ENCODE results near the gene ANKRD11. TPM values are rescaled to one million over a fixed set of nuclear protein-coding genes. Genes with fewer than 3 reads are reported as not detected.
A peak's percentile ranks its signal among the peaks of the same experiment; 100 is the strongest.
"Not testable (repeated sequence)": the region's sequence is repeated elsewhere in the genome, so short reads cannot be mapped to it uniquely, and the experiment has no call there.

The ANKRD11 gene
- total RNA-seq, 1 donor from 2014 or later = 178 TPM

DNA sequence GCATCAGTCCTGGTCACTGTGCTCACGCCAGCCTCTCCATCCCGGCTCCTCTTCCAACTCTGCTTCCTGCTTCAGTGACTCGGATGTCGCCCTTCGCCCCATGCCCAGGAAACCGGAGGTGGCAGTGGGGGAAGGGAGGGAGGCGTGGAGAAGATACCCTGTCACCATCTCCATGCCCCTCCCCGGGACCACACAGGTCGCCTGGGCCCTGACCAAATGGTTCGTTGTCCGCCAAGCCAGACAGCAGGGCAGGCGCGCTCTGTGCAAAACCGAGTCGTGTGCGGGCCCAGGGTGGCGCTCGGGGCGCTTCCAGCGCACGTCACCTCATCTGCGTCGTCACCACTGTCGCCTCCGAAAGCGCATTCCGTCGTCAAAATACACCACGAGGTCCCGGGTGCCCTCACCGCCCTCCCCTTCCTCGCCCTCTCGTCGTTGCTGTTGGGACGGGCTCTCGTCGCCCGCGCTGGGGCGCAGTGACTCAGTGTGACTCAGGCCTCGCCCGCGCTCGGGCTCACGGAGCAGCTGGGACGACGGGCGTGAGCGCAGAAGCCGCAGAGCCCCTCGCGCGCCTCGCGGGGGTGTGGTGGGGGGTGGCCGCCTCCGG lies 233.6 kb downstream of the ANKRD11 start:
- TF ChIP-seq, protein P1, sequence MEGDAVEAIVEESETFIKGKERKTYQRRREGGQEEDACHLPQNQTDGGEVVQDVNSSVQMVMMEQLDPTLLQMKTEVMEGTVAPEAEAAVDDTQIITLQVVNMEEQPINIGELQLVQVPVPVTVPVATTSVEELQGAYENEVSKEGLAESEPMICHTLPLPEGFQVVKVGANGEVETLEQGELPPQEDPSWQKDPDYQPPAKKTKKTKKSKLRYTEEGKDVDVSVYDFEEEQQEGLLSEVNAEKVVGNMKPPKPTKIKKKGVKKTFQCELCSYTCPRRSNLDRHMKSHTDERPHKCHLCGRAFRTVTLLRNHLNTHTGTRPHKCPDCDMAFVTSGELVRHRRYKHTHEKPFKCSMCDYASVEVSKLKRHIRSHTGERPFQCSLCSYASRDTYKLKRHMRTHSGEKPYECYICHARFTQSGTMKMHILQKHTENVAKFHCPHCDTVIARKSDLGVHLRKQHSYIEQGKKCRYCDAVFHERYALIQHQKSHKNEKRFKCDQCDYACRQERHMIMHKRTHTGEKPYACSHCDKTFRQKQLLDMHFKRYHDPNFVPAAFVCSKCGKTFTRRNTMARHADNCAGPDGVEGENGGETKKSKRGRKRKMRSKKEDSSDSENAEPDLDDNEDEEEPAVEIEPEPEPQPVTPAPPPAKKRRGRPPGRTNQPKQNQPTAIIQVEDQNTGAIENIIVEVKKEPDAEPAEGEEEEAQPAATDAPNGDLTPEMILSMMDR (IDR thresholded peaks at IDR 0.05; ENCODE audit: unreplicated experiment) = no peak
- Mint-ChIP-seq H3K4me1 (ENCODE audit: low read depth) (no peaks in the 10 kb centered on the region), H3K36me3 (ENCODE audit: insufficient read depth) (peaks cover 4% of the 10 kb centered on the region), H3K27me3 (peaks cover 27% of the 10 kb centered on the region), H3K27ac (no peak overlapping the region), H3K4me3 (ENCODE audit: low read depth) (no peak overlapping the region), H3K9me3 (ENCODE audit: low read depth) (no peaks in the 10 kb centered on the region)
- DNase-seq (ENCODE audit: low spot score, unreplicated experiment) = no peak

DNA sequence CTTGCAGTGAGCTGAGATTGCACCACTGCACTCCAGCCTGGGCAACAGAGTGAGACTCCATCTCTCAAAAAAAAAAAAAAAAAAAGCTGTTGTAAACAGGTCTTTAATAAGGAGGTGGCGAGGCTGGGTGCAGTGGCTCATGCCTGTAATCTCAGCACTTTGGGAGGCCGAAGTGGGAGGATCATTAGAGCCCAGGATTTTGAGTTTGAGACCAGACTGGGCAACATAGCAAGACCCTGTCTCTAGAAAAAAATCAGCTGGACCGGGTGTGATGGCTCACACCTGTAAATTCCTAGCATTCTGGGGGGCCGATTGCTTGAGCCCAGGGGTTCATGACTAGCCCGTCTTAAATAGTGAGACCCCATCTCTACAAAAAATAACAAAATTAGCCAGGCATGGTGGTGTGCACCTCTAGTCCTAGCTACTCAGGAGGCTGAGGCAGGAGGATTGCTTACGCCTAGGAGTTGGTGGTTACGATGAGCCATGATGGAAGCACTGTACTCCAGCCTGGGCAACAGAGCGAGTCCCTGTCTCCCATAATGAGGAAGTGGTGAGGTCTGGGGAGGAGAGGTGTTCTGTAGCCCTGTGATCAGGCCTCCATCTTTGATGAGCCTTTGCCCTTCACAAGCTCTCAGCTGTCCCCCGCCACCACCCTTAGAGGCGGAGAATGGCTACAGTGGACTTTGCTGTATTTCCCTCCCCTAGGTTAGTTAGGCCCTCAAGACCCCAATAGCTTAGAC lies 236.6 kb downstream of the ANKRD11 start:
- TF ChIP-seq, protein P1 (IDR thresholded peaks at IDR 0.05; ENCODE audit: unreplicated experiment) = no peak
- H3K36me3 Mint-ChIP-seq (ENCODE audit: insufficient read depth) = peaks cover 6% of the 10 kb centered on the region
- no peak overlapping the region for H3K27ac Mint-ChIP-seq
- DNase-seq (ENCODE audit: low spot score, unreplicated experiment) = no peak
- H3K9me3 Mint-ChIP-seq (ENCODE audit: low read depth) = peaks cover 4% of the 10 kb centered on the region
- H3K4me1 Mint-ChIP-seq (ENCODE audit: low read depth) = no peaks in the 10 kb centered on the region
- no peak overlapping the region for H3K4me3 Mint-ChIP-seq (ENCODE audit: low read depth)
- H3K27me3 Mint-ChIP-seq = peaks cover 30% of the 10 kb centered on the region

DNA sequence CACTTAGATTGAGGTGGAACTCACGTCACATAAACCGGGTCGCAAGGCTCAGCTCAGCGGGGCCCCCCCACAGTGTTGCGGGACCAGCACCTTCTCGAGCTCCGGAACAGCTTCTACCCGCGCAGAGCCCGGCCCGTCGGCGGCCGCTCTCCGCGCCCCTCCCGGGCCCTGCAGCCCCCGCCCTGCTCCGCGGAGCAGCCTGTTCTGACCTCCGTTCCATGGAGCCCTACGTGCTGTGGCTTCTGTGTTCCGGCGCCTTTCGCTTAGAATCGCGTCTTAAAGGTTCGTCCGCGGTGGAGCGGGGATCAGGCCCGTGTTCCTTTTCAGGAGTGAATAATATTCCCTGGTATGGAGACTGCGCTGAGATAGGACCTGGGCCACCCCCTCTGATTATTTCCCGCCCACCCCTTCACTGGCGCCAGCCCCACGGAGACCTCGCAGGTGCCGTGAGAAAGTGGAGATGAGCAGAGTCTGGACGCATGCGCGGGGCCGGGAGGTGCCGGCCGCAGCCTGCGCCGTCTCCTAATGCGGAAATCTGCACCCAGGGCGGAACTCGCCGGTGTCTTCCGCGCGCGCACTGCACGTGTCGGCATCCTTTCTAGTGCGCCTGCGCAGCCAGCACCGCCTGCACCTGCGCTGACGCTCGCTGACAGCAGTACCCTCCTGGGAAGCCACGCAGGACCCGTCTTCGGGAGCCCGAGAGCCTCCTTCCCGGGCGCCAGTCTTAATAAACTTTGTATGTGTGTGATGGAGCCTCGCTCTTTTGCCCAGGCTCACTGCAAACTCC lies 242.0 kb downstream of the ANKRD11 start:
- peak overlapping the region; percentile 68 for H3K4me3 Mint-ChIP-seq (ENCODE audit: low read depth)
- no peaks in the 10 kb centered on the region for H3K4me1 Mint-ChIP-seq (ENCODE audit: low read depth)
- H3K27ac Mint-ChIP-seq = no peak overlapping the region
- H3K9me3 Mint-ChIP-seq (ENCODE audit: low read depth) = peaks cover 4% of the 10 kb centered on the region
- H3K36me3 Mint-ChIP-seq (ENCODE audit: insufficient read depth) = peaks cover 2% of the 10 kb centered on the region
- H3K27me3 Mint-ChIP-seq = peaks cover 3% of the 10 kb centered on the region
- TF ChIP-seq, protein P1 (IDR thresholded peaks at IDR 0.05; ENCODE audit: unreplicated experiment) = no peak
- DNase-seq (ENCODE audit: low spot score, unreplicated experiment) = no peak

DNA sequence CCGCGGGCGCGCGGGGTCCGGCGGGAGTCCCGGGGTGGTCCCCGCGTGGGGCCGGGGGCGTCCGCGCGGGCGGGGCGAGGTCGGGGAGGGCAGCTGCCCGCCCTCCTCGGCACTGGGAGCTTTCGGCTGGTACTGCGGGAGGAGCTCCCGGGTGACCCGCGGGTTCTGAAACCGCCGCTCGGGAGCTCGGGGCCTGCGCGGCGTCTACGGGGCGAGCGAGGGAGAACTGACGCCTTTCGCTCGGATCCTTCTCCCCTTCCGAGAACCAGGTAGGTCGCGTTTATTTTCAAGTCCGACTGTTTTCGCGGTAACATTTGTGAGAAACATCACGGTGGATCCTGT lies 242.7 kb downstream of the ANKRD11 start:
- H3K4me1 Mint-ChIP-seq (ENCODE audit: low read depth); H3K9me3 Mint-ChIP-seq (ENCODE audit: low read depth); H3K27ac Mint-ChIP-seq; H3K36me3 Mint-ChIP-seq (ENCODE audit: insufficient read depth); DNase-seq (ENCODE audit: low spot score, unreplicated experiment); H3K27me3 Mint-ChIP-seq: not testable (repeated sequence)
- peak overlapping the region; percentile 68 for H3K4me3 Mint-ChIP-seq (ENCODE audit: low read depth)

DNA sequence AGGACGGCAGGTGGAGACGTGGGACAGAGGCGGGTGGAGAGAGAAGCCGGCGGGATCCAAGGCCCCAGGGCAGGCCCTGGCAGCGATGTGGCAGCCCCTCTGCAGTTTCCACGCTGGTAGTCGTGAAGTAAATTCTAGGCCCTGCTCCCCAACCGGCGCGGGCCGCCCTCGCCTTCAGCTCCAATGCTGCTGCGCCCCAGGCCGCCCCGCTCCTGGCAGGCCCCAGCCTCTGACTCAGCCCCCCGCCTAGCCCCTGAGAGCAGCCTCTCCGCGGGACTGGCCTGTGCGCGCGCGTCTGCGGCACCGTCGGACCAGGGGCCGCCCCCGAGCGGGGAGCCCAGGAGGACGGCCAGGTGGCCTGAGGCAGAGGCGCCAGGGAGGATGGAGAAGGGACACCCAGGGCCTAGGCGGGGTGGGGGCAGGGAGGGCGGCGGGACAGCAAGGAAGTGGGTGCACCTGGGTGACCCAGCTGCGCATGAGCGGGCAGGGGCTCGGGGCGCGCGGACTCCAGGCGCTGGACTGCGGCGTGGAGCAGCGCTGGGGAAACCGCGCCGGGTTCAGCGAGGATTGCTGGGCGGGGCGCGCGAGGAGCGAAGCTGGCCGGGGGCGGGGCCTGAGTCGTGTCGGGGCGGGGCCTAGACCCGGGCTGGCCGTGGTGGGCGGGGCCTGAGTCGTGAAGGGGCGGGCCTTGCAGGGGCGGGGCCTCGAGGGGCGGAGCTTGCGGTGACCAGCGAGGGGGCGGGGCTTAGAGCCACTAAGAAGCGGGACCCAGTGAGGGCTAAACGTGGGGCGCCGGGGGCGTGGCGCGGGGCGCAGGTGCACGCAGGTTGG lies 243.2 kb downstream of the ANKRD11 start:
- DNase-seq (ENCODE audit: low spot score, unreplicated experiment) = peak; percentile 92
- no peaks in the 10 kb centered on the region for H3K4me1 Mint-ChIP-seq (ENCODE audit: low read depth)
- peaks cover 3% of the 10 kb centered on the region for H3K27me3 Mint-ChIP-seq
- peak overlapping the region; percentile 68 for H3K4me3 Mint-ChIP-seq (ENCODE audit: low read depth)
- H3K27ac Mint-ChIP-seq = no peak overlapping the region
- peaks cover 4% of the 10 kb centered on the region for H3K9me3 Mint-ChIP-seq (ENCODE audit: low read depth)
- H3K36me3 Mint-ChIP-seq (ENCODE audit: insufficient read depth) = peaks cover 2% of the 10 kb centered on the region
- TF ChIP-seq, protein P1 (IDR thresholded peaks at IDR 0.05; ENCODE audit: unreplicated experiment) = no peak

All from progenitor cell of endocrine pancreas (in vitro differentiated cells).